Measurements from ENCODE around the gene ALKBH5.

- TF ChIP-seq TAF1 (IDR thresholded peaks at IDR 0.05; ENCODE audit: borderline replicate concordance, low read depth, low read length), result no peak
- TF ChIP-seq, protein P1, sequence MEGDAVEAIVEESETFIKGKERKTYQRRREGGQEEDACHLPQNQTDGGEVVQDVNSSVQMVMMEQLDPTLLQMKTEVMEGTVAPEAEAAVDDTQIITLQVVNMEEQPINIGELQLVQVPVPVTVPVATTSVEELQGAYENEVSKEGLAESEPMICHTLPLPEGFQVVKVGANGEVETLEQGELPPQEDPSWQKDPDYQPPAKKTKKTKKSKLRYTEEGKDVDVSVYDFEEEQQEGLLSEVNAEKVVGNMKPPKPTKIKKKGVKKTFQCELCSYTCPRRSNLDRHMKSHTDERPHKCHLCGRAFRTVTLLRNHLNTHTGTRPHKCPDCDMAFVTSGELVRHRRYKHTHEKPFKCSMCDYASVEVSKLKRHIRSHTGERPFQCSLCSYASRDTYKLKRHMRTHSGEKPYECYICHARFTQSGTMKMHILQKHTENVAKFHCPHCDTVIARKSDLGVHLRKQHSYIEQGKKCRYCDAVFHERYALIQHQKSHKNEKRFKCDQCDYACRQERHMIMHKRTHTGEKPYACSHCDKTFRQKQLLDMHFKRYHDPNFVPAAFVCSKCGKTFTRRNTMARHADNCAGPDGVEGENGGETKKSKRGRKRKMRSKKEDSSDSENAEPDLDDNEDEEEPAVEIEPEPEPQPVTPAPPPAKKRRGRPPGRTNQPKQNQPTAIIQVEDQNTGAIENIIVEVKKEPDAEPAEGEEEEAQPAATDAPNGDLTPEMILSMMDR (IDR thresholded peaks at IDR 0.05), result no peak
- TF ChIP-seq RFX5 (IDR thresholded peaks at IDR 0.05; ENCODE audit: low read length), result no peak
- no peak for TF ChIP-seq FOSL2 (IDR thresholded peaks at IDR 0.05; ENCODE audit: borderline replicate concordance, low read depth)
- TF ChIP-seq REST (IDR thresholded peaks at IDR 0.05; ENCODE audit: low read depth, low read length), result no peak
- no peak for TF ChIP-seq SIN3A (IDR thresholded peaks at IDR 0.05; ENCODE audit: borderline replicate concordance, low read depth, low read length)
- no peak for TF ChIP-seq PBX3 (IDR thresholded peaks at IDR 0.05)
- no peak for TF ChIP-seq NFIC (IDR thresholded peaks at IDR 0.05; ENCODE audit: borderline replicate concordance)
- no peak for TF ChIP-seq POLR2AphosphoS5 (IDR thresholded peaks at IDR 0.05; ENCODE audit: low read depth, low read length)
- no peak for TF ChIP-seq YY1 (IDR thresholded peaks at IDR 0.05; ENCODE audit: low read depth)
- TF ChIP-seq RAD21 (IDR thresholded peaks at IDR 0.05; ENCODE audit: low read length), result no peak
Observed at GRCh38 chr17:18224387-18225120, 40.9 kb downstream of the ALKBH5 start.
